Measurements from ENCODE around the gene ASMTL.
"Not testable (repeated sequence)": the region's sequence is repeated elsewhere in the genome, so short reads cannot be mapped to it uniquely, and the experiment has no call there.

ASMTL gene

GRCh38 chrX:1385253-1386223 lies 67.2 kb downstream of the ASMTL start:
- DNase-seq, result no peak

GRCh38 chrX:1384658-1385252 lies 68.0 kb downstream of the ASMTL start:
- DNase-seq, result no peak

GRCh38 chrX:1380672-1381233 lies 72.0 kb downstream of the ASMTL start:
- no peak for DNase-seq

GRCh38 chrX:1378306-1378759 lies 74.4 kb downstream of the ASMTL start:
- DNase-seq, result no peak

GRCh38 chrX:1368385-1368698 lies 84.4 kb downstream of the ASMTL start:
- DNase-seq, result no peak

GRCh38 chrX:1366363-1366762 lies 86.3 kb downstream of the ASMTL start:
- DNase-seq, result not testable (repeated sequence)

GRCh38 chrX:1361910-1362309 lies 90.8 kb downstream of the ASMTL start:
- DNase-seq, result no peak

GRCh38 chrX:1361275-1361674 lies 91.4 kb downstream of the ASMTL start:
- no peak for DNase-seq

- DNase-seq, result no peak
Observed at GRCh38 chrX:1360171-1360570, 92.5 kb downstream of the ASMTL start.

- DNase-seq, result no peak
Observed at GRCh38 chrX:1359477-1359873, 93.2 kb downstream of the ASMTL start.

- DNase-seq, result no peak
Observed at GRCh38 chrX:1358793-1359476, 93.8 kb downstream of the ASMTL start.

GRCh38 chrX:1357993-1358392 lies 94.7 kb downstream of the ASMTL start:
- DNase-seq, result no peak

- no peak for DNase-seq
Observed at GRCh38 chrX:1355131-1356046, 97.3 kb downstream of the ASMTL start.

- DNase-seq, result no peak
Observed at GRCh38 chrX:1354036-1355019, 98.4 kb downstream of the ASMTL start.

All from stimulated activated CD4-positive, alpha-beta T cell treated with anti-CD3 and anti-CD28 coated beads, Interleukin-1b, Interleukin-23, amount 100 ng/mL, for 48 hours (primary cell).